Stimulated activated CD8-positive, alpha-beta memory T cell treated with anti-CD3 and anti-CD28 coated beads, Interleukin-12 subunit alpha, Interleukin-12 subunit beta, amount 100 ng/mL, for 4 hours (primary cell): Measurements from ENCODE around the gene FGD5.

Experiments used
- DNase-seq: peaks from one replicate; pipeline ENCODE4 v3.0.0-alpha.2; 2020; ENCODE audit warnings: low read depth

Gene FGD5

DNA sequence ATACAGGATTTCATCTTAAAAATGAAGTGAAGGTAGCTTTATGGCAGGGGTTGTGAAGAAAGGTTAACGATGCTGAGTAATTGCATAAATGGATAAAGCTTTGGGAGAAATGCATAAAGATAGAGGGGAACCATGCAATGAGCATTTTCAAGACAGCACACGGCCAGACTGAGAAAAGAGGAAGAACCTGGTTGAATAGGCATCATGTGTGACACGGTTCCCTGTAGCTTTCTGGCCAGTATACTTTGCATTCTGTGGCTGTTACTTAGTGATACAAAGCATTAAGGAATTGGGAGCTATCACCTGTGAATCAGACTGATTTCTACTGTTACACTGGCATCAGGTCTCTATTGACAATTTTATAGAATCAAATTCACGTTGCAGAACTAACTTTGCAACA lies 161.9 kb downstream of the FGD5 start:
- no peak for DNase-seq
